Endothelial cell of umbilical vein (primary cell): ENCODE data around the gene KCNJ13. TPM values are rescaled to one million over a fixed set of nuclear protein-coding genes. Genes with fewer than 3 reads are reported as not detected.

ENCODE experiments used
- BruUV-seq: library from RNA; stranded (reverse); fragments of 400-500 nt; replicated peaks from 2 replicates; lab custom pipeline; 2021; lab: Mats Ljungman, UMichigan
- CTCF ChIA-PET: fragments of 300-600, 350-600 bp; sonication (Branson Sonifier 250); formaldehyde crosslinking; loops from one replicate; lab custom pipeline; 2021; ENCODE audit warnings: antibody characterized with exemption, inconsistent platforms; lab: Charles Lee
- POLR2A ChIA-PET: fragments of 300-600, 350-600 bp; sonication (Branson Sonifier 250); formaldehyde crosslinking; loops from one replicate; lab custom pipeline; 2021; ENCODE audit warnings: antibody characterized with exemption, inconsistent platforms; lab: Charles Lee
- DNase-seq: peaks from one replicate; pipeline ENCODE4 v3.0.0-alpha.2; 2011; ENCODE audit warnings: low read depth, low spot score
- FAIRE-seq: peaks from 2 replicates; lab custom pipeline; 2011; peaks lifted over from hg19 to GRCh38; lab: Jason Lieb, UNC
- H2AFZ ChIP-seq: 2 replicates; pipeline ENCODE4 v1.6.0; 2012; ENCODE audit warnings: low read depth, low read length, control low read depth, inconsistent platforms
- H3K27ac ChIP-seq: 2 replicates; pipeline ENCODE4 v1.5.1; 2011; ENCODE audit warnings: low read depth, mild to moderate bottlenecking, control low read depth, low read length, moderate library complexity; ENCODE audit not compliant: insufficient read depth
- H3K27me3 ChIP-seq, 2 experiments: 2 replicates each; pipeline versions ENCODE4 v1.6.0 to v1.6.1; 2011; ENCODE audit warnings: low read length in 2 of 2, mixed read lengths in 1 of 2; ENCODE audit not compliant: control insufficient read depth in 2 of 2, insufficient read depth in 2 of 2
- H3K36me3 ChIP-seq, 2 experiments: 2 replicates in 1 of 2; 3 replicates in 1 of 2; pipeline ENCODE4 v1.5.1; 2011; ENCODE audit warnings: low read length in 2 of 2, mild to moderate bottlenecking in 1 of 2, moderate library complexity in 1 of 2; ENCODE audit not compliant: control insufficient read depth in 2 of 2, insufficient read depth in 2 of 2; ENCODE audit errors: extremely low read depth in 1 of 2
- H3K4me1 ChIP-seq: 3 replicates; pipeline ENCODE4 v1.5.1; 2011; ENCODE audit warnings: mild to moderate bottlenecking, low read length; ENCODE audit not compliant: control insufficient read depth, insufficient read depth; ENCODE audit errors: extremely low read depth
- H3K4me2 ChIP-seq: 2 replicates; pipeline ENCODE4 v1.6.1; 2011; ENCODE audit warnings: low read length, control low read depth, mixed read lengths; ENCODE audit not compliant: insufficient read depth
- H3K4me3 ChIP-seq, 3 experiments: fragments of 200-600 bp in 1 of 3; sonication (generic), shearing (Covaris generic) in 1 of 3; replicated peaks in 1 of 3; 2 replicates each; pipeline ENCODE4 v1.5.1; 2011 to 2016; ENCODE audit warnings: control low read depth in 3 of 3, low read length in 3 of 3, mild to moderate bottlenecking in 2 of 3, inconsistent platforms in 1 of 3, low read depth in 1 of 3, moderate library complexity in 1 of 3; ENCODE audit not compliant: insufficient read depth in 1 of 3
- H3K79me2 ChIP-seq: 2 replicates; pipeline ENCODE4 v1.6.0; 2012; ENCODE audit warnings: low read length, inconsistent platforms; ENCODE audit not compliant: control insufficient read depth, insufficient read depth
- H3K9ac ChIP-seq: replicated peaks from 2 replicates; pipeline ENCODE3; 2011; ENCODE audit warnings: low read length, control low read depth; ENCODE audit not compliant: insufficient read depth; ENCODE audit errors: extremely low read depth
- H3K9me1 ChIP-seq: replicated peaks from 3 replicates; pipeline ENCODE4 v1.6.0; 2011; ENCODE audit warnings: mild to moderate bottlenecking, low read length; ENCODE audit not compliant: control insufficient read depth, insufficient read depth; ENCODE audit errors: extremely low read depth
- H3K9me3 ChIP-seq: replicated peaks from 2 replicates; pipeline ENCODE4 v1.5.1; 2012; ENCODE audit warnings: low read length, inconsistent platforms; ENCODE audit not compliant: control insufficient read depth, insufficient read depth
- H4K20me1 ChIP-seq: replicated peaks from 2 replicates; pipeline ENCODE3; 2011; ENCODE audit warnings: mild to moderate bottlenecking, low read length; ENCODE audit not compliant: control insufficient read depth, insufficient read depth; ENCODE audit errors: extremely low read depth
- EZH2 ChIP-seq: IDR thresholded peaks from 2 replicates; pipeline ENCODE4 v1.6.1; 2012; ENCODE audit warnings: borderline replicate concordance, low read depth, mild to moderate bottlenecking, moderate library complexity, low read length, inconsistent platforms; ENCODE audit not compliant: severe bottlenecking
- FOS ChIP-seq: IDR thresholded peaks from 2 replicates; pipeline ENCODE4 v1.6.1; 2011; ENCODE audit warnings: mild to moderate bottlenecking, low read length, moderate library complexity, borderline replicate concordance; ENCODE audit not compliant: insufficient read depth
- GATA2 ChIP-seq: IDR thresholded peaks from 2 replicates; pipeline ENCODE4 v1.7.0; 2011; ENCODE audit warnings: low read depth, mild to moderate bottlenecking, moderate library complexity, mixed read lengths, low read length; ENCODE audit not compliant: insufficient read length, insufficient read depth
- JUN ChIP-seq: IDR thresholded peaks from 2 replicates; pipeline ENCODE4 v1.6.1; 2011; ENCODE audit warnings: borderline replicate concordance, low read depth; ENCODE audit not compliant: insufficient read length, insufficient read depth
- MYC ChIP-seq: IDR thresholded peaks from one replicate; pipeline ENCODE4 v1.6.1; 2011; ENCODE audit warnings: mild to moderate bottlenecking, low read depth, low read length
- POLR2A ChIP-seq: IDR thresholded peaks from 2 replicates; pipeline ENCODE4 v1.6.1; 2012; ENCODE audit warnings: low read depth, mild to moderate bottlenecking, control low read depth, low read length
- POLR2AphosphoS5 ChIP-seq: IDR thresholded peaks from 2 replicates; pipeline ENCODE4 v1.6.1; 2012; ENCODE audit warnings: low read depth, mild to moderate bottlenecking, control low read depth, low read length, moderate library complexity; ENCODE audit not compliant: insufficient read depth
- dilution Hi-C: fragments of 300-500 bp; cut with MboI; formaldehyde crosslinking; loops from one replicate; pipeline ENCODE4 v1.15.0; 2019; ENCODE audit warnings: low sequenced_read_pairs; ENCODE audit not compliant: extremely low pct_ligation_motif_present
- intact Hi-C: fragments of 100-400 bp; cut with micrococcal nuclease; formaldehyde crosslinking; loops from one replicate; pipeline ENCODE4 v1.10.0; 2022
- polyA plus RNA-seq, 4 experiments: library from polyadenylated mRNA; depleted of rRNA in 3 of 4; stranded (reverse) in 3 of 4; unstranded in 1 of 4; fragments of >200 nt; gene quantifications; 2 replicates each; pipeline versions ENCODE4 v1.2.1 to v1.2.3, GENCODE V29; 2011 to 2012; ENCODE audit warnings: missing spikeins in 1 of 4
- total RNA-seq: library from RNA; stranded (reverse); gene quantifications from 2 replicates; pipeline ENCODE4 v1.2.3, GENCODE V29; 2021
- TF ChIP-seq, protein P1 (sequence below): IDR thresholded peaks from 2 replicates; pipeline ENCODE4 v1.6.1; 2011; ENCODE audit not compliant: insufficient read depth, insufficient read length
- TF ChIP-seq, protein P2 (sequence below), 2 donors: IDR thresholded peaks; 1 replicate in 1 of 2; 2 replicates in 1 of 2; pipeline ENCODE4 v1.5.1; 2011; ENCODE audit warnings: low read length in 2 of 2, mild to moderate bottlenecking in 2 of 2, moderate library complexity in 2 of 2, control low read depth in 1 of 2, inconsistent platforms in 1 of 2, low read depth in 1 of 2; ENCODE audit not compliant: insufficient read depth in 1 of 2; ENCODE audit errors: extremely low read depth in 1 of 2

Gene KCNJ13
- total and polyA plus RNA-seq, 2 donors (not counting 3 experiments of a cell fraction or from before 2014, with no cell fraction given), result not detected

DNA sequence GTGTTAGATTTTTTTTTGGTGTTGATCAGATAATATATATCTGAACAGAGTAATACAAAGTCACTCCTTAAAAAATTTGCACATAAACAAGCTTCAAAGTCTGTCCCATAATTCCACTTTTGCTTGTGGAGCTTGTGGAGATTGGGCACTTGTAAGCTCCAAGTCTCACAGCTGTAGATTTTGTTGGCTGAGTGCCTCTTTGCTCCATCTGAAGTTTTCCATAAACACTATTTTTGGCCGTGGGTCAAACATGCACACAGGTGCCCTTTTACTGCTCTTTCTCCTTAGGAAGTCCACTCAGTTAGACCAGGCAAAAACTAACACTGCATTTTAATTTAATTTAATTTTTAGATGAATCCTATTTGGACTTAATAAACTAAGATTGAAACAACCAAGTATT, 3.6 kb upstream of the KCNJ13 start:
- no peak for FAIRE-seq
- no peaks in the 10 kb centered on the region for H4K20me1 ChIP-seq
- H3K9me3 ChIP-seq, result no peaks in the 10 kb centered on the region
- H3K36me3 ChIP-seq, result no peaks in the 10 kb centered on the region
- H3K27ac ChIP-seq, result no peak overlapping the region
- no peaks in the 10 kb centered on the region for H3K79me2 ChIP-seq
- dilution Hi-C loops, result no loop called here
- TF ChIP-seq, protein P1, sequence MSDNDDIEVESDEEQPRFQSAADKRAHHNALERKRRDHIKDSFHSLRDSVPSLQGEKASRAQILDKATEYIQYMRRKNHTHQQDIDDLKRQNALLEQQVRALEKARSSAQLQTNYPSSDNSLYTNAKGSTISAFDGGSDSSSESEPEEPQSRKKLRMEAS, result no peak
- TF ChIP-seq FOS, result no peak
- TF ChIP-seq, protein P2, sequence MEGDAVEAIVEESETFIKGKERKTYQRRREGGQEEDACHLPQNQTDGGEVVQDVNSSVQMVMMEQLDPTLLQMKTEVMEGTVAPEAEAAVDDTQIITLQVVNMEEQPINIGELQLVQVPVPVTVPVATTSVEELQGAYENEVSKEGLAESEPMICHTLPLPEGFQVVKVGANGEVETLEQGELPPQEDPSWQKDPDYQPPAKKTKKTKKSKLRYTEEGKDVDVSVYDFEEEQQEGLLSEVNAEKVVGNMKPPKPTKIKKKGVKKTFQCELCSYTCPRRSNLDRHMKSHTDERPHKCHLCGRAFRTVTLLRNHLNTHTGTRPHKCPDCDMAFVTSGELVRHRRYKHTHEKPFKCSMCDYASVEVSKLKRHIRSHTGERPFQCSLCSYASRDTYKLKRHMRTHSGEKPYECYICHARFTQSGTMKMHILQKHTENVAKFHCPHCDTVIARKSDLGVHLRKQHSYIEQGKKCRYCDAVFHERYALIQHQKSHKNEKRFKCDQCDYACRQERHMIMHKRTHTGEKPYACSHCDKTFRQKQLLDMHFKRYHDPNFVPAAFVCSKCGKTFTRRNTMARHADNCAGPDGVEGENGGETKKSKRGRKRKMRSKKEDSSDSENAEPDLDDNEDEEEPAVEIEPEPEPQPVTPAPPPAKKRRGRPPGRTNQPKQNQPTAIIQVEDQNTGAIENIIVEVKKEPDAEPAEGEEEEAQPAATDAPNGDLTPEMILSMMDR (IDR thresholded peaks at IDR 0.05; ENCODE audit: extremely low read depth in 1 of 2, insufficient read depth in 1 of 2, low read depth in 1 of 2, low read length in 2 of 2), result no peak
- no peak for TF ChIP-seq GATA2
- TF ChIP-seq MYC, result no peak
- no peak overlapping the region for H3K9ac ChIP-seq
- BruUV-seq, result no TSS peak
- H2AFZ ChIP-seq, result no peak overlapping the region
- POLR2A ChIA-PET, result no interaction called here
- H3K4me1 ChIP-seq, result no peaks in the 10 kb centered on the region
- intact Hi-C loops, result no loop called here
- no peaks in the 10 kb centered on the region for H3K27me3 ChIP-seq
- H3K4me3 ChIP-seq, result no peak overlapping the region
- H3K9me1 ChIP-seq, result no peaks in the 10 kb centered on the region
- H3K4me2 ChIP-seq, result no peak overlapping the region
- CTCF ChIA-PET, result interaction anchor here (1.3 kb wide), 1 partner anchor 10 kb away, joined by 3 read pairs; no protein-coding TSS in a partner anchor
- peak; percentile 85 for DNase-seq

DNA sequence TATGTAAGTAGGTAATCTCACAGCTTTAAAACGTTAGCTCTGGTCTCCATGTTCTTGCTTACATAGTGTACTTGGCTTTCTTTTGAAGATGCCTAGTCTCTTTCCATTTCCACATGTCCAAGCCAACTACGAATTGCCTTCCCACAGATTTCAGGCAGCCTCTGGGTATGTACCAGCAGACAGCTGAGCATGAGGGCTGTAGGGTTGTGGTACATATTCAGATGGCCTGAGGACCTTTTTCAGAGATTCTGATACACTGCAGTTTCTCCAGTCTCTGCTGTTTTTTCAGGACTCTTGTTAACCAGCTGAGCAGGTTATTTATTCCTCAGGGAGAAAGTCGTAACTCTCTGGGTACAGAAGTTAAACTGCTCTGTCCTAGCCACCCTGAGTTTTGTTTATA, 3.1 kb upstream of the KCNJ13 start:
- Histone ChIP-seq H3K27ac (no peak overlapping the region), H3K4me2 (no peak overlapping the region), H3K4me3 (no peak overlapping the region), H3K36me3 (peaks cover 0 to under 1% of the 10 kb centered on the region in 2 experiments), H3K9me1 (no peaks in the 10 kb centered on the region), H3K9ac (no peak overlapping the region), H3K4me1 (no peaks in the 10 kb centered on the region), H2AFZ (no peak overlapping the region), H4K20me1 (no peaks in the 10 kb centered on the region), H3K79me2 (no peaks in the 10 kb centered on the region), H3K9me3 (no peaks in the 10 kb centered on the region), H3K27me3 (no peaks in the 10 kb centered on the region)
- FAIRE-seq (no peak), DNase-seq (no peak)
- intact Hi-C loops (no loop called here), dilution Hi-C loops (no loop called here)
- TF ChIP-seq EZH2, result no peak
- TF ChIP-seq, protein P1, result no peak
- TF ChIP-seq, protein P2 (IDR thresholded peaks at IDR 0.05; ENCODE audit: extremely low read depth in 1 of 2, insufficient read depth in 1 of 2, low read depth in 1 of 2, low read length in 2 of 2), result no peak
- no peak for TF ChIP-seq MYC
- TF ChIP-seq GATA2, result no peak
- TF ChIP-seq FOS, result no peak
- no peak for TF ChIP-seq POLR2AphosphoS5
- no peak for TF ChIP-seq POLR2A
- no peak for TF ChIP-seq JUN
- CTCF ChIA-PET, result interaction anchor here (1.3 kb wide), 1 partner anchor 9 kb away, joined by 3 read pairs; no protein-coding TSS in a partner anchor
- no TSS peak for BruUV-seq
- POLR2A ChIA-PET, result no interaction called here
